ENCODE data around the gene SSR4.
"Not testable (repeated sequence)": the region's sequence is repeated elsewhere in the genome, so short reads cannot be mapped to it uniquely, and the experiment has no call there.

Gene SSR4

GRCh38 chrX:153807976-153808375 is 13.5 kb downstream of the SSR4 start:
- DNase-seq: no peak

- DNase-seq: no peak
Observed at GRCh38 chrX:153812220-153812619, 17.8 kb downstream of the SSR4 start.

- DNase-seq: no peak
Observed at GRCh38 chrX:153813161-153813560, 18.7 kb downstream of the SSR4 start.

- DNase-seq: no peak
Observed at GRCh38 chrX:153814591-153815315, 20.3 kb downstream of the SSR4 start.

GRCh38 chrX:153816831-153817690 is 22.6 kb downstream of the SSR4 start:
- DNase-seq: peak; percentile 57

GRCh38 chrX:153818064-153818463 is 23.6 kb downstream of the SSR4 start:
- not testable (repeated sequence) for DNase-seq

GRCh38 chrX:153818571-153819383 is 24.3 kb downstream of the SSR4 start:
- DNase-seq: peak; percentile 70

GRCh38 chrX:153819384-153820040 is 25.0 kb downstream of the SSR4 start:
- DNase-seq: no peak

- no peak for DNase-seq
Observed at GRCh38 chrX:153820601-153821000, 26.1 kb downstream of the SSR4 start.

GRCh38 chrX:153821066-153821465 is 26.6 kb downstream of the SSR4 start:
- no peak for DNase-seq

- DNase-seq: no peak
Observed at GRCh38 chrX:153824348-153824747, 29.9 kb downstream of the SSR4 start.

GRCh38 chrX:153825042-153825441 is 30.6 kb downstream of the SSR4 start:
- no peak for DNase-seq

GRCh38 chrX:153827016-153827415 is 32.5 kb downstream of the SSR4 start:
- DNase-seq: no peak

- no peak for DNase-seq
Observed at GRCh38 chrX:153827903-153828302, 33.4 kb downstream of the SSR4 start.

- no peak for DNase-seq
Observed at GRCh38 chrX:153828308-153828707, 33.8 kb downstream of the SSR4 start.

GRCh38 chrX:153828723-153829548 is 34.5 kb downstream of the SSR4 start:
- no peak for DNase-seq

GRCh38 chrX:153829549-153829798 is 35.0 kb downstream of the SSR4 start:
- DNase-seq: no peak

- peak; percentile 25 for DNase-seq
Observed at GRCh38 chrX:153829799-153830639, 35.6 kb downstream of the SSR4 start, which contains the start of gene PDZD4. Gene PDZD4 (minus strand): TSS chrX:153830544. CDS start chrX:153830298, 246 bp downstream.

- DNase-seq: no peak
Observed at GRCh38 chrX:153830640-153831428, 36.4 kb downstream of the SSR4 start.

All from stimulated activated CD4-positive, alpha-beta T cell treated with anti-CD3 and anti-CD28 coated beads, Interleukin-15, amount 100 ng/mL, for 24 hours (primary cell).